Measurements from ENCODE around the gene ITGAE. TPM values are rescaled to one million over a fixed set of nuclear protein-coding genes. Genes with fewer than 3 reads are reported as not detected.
"Not testable (repeated sequence)": the region's sequence is repeated elsewhere in the genome, so short reads cannot be mapped to it uniquely, and the experiment has no call there.

The ITGAE gene
- total RNA-seq, 1 donor from 2014 or later = 47.5 TPM

DNA sequence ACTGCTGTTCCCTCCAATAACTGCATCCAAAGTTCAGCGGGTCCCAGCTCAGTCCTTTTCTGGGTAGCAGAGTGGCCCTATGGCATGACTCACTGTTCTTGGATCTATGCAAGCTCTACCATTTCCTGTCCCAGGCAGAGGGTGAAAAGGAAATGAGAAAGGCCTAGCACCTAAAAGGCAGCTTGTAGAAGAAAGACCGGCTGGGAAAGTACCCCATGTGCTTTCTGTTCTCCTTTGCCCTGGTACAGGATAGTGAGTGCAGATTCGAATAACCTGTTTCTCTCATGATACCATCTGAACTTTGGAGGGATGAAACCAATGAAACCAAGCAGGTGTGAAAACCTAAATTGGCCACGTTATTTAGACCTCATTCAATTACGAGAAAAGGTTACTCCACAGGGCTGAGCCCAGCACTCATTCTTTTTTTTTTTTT, 90.0 kb downstream of the ITGAE start:
- no peaks in the 10 kb centered on the region for H3K36me3 ChIP-seq
- H3K27ac ChIP-seq = no peak overlapping the region
- no peaks in the 10 kb centered on the region for H3F3A ChIP-seq (ENCODE audit: low read depth)
- no peak overlapping the region for H3K4me3 Mint-ChIP-seq
- peaks cover 7% of the 10 kb centered on the region for H3K36me3 Mint-ChIP-seq
- H4K20me1 ChIP-seq (ENCODE audit: low read depth) = no peaks in the 10 kb centered on the region
- no peak overlapping the region for H3K9ac ChIP-seq
- H3K27me3 Mint-ChIP-seq (ENCODE audit: insufficient read depth, low read depth) = no peaks in the 10 kb centered on the region
- H3K27ac Mint-ChIP-seq = no peak overlapping the region
- no peak overlapping the region for H3K4me2 ChIP-seq
- H2AFZ ChIP-seq (replicated peaks) = no peak overlapping the region
- peaks cover 5% of the 10 kb centered on the region for H3K4me1 Mint-ChIP-seq
- no peaks in the 10 kb centered on the region for H3K9me3 Mint-ChIP-seq
- DNase-seq (ENCODE audit: low spot score) = no peak
- H3K4me3 ChIP-seq = no peak overlapping the region
- no peak for TF ChIP-seq EZH2 (IDR thresholded peaks at IDR 0.05)
- no peak for TF ChIP-seq EZH2phosphoT487 (IDR thresholded peaks at IDR 0.05)
- TF ChIP-seq CTCF (IDR thresholded peaks at IDR 0.05) = no peak
- H3K79me2 ChIP-seq (ENCODE audit: low read depth) = no peaks in the 10 kb centered on the region
- no peaks in the 10 kb centered on the region for H3K9me3 ChIP-seq (ENCODE audit: low read depth)
- no peaks in the 10 kb centered on the region for H3K27me3 ChIP-seq
- peaks cover 3% of the 10 kb centered on the region for H3K4me1 ChIP-seq

DNA sequence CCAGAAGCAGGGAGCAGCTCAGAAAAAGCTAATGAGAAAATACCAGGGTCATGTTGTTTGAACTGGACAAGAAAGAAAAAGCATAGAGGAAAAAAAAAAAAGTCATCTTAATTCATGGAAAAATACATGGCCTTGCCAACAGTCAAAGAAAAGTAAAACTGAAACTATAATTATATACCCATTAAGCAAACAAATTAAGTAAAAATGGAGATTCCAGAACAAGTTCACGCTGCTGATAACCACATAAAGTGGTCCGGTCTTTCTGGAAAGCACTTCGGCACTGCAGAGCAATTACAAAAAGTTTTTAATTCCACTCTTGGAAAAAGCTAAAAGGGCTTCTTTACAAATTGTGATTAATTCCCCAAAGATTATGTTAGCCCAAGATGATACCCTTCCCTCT, 92.6 kb downstream of the ITGAE start:
- no peak overlapping the region for H3K4me3 ChIP-seq
- peaks cover 3% of the 10 kb centered on the region for H3K4me1 ChIP-seq
- H3K4me3 Mint-ChIP-seq = no peak overlapping the region
- H3K9me3 ChIP-seq (ENCODE audit: low read depth) = no peaks in the 10 kb centered on the region
- no peak overlapping the region for H3K9ac ChIP-seq
- H3F3A ChIP-seq (ENCODE audit: low read depth) = no peaks in the 10 kb centered on the region
- H4K20me1 ChIP-seq (ENCODE audit: low read depth) = no peaks in the 10 kb centered on the region
- H3K4me1 Mint-ChIP-seq = peaks cover 5% of the 10 kb centered on the region
- no peak overlapping the region for H2AFZ ChIP-seq (replicated peaks)
- no peaks in the 10 kb centered on the region for H3K27me3 ChIP-seq
- TF ChIP-seq CTCF (IDR thresholded peaks at IDR 0.05) (no peak), EZH2 (IDR thresholded peaks at IDR 0.05) (no peak), EZH2phosphoT487 (IDR thresholded peaks at IDR 0.05) (no peak)
- H3K9me3 Mint-ChIP-seq = no peaks in the 10 kb centered on the region
- no peak overlapping the region for H3K27ac Mint-ChIP-seq
- peaks cover 3% of the 10 kb centered on the region for H3K36me3 Mint-ChIP-seq
- no peak overlapping the region for H3K4me2 ChIP-seq
- H3K36me3 ChIP-seq = no peaks in the 10 kb centered on the region
- no peaks in the 10 kb centered on the region for H3K27me3 Mint-ChIP-seq (ENCODE audit: insufficient read depth, low read depth)
- H3K27ac ChIP-seq = no peak overlapping the region
- DNase-seq (ENCODE audit: low spot score) = no peak
- no peaks in the 10 kb centered on the region for H3K79me2 ChIP-seq (ENCODE audit: low read depth)

GRCh38 chr17:3705718-3705984, 95.3 kb downstream of the ITGAE start:
- H3K4me1 ChIP-seq; H4K20me1 ChIP-seq (ENCODE audit: low read depth); H2AFZ ChIP-seq (replicated peaks); H3K27ac Mint-ChIP-seq; H3K4me1 Mint-ChIP-seq; H3F3A ChIP-seq (ENCODE audit: low read depth); DNase-seq (ENCODE audit: low spot score); H3K36me3 ChIP-seq; H3K4me3 Mint-ChIP-seq; H3K9me3 ChIP-seq (ENCODE audit: low read depth); H3K79me2 ChIP-seq (ENCODE audit: low read depth); H3K27me3 Mint-ChIP-seq (ENCODE audit: insufficient read depth, low read depth); H3K9me3 Mint-ChIP-seq; H3K36me3 Mint-ChIP-seq; H3K27ac ChIP-seq; H3K27me3 ChIP-seq; H3K4me3 ChIP-seq; H3K9ac ChIP-seq; H3K4me2 ChIP-seq: not testable (repeated sequence)

GRCh38 chr17:3704931-3705717, 95.9 kb downstream of the ITGAE start:
- peaks cover 5% of the 10 kb centered on the region for H3K36me3 Mint-ChIP-seq
- TF ChIP-seq EZH2phosphoT487 (IDR thresholded peaks at IDR 0.05) = no peak
- TF ChIP-seq CTCF (IDR thresholded peaks at IDR 0.05) = no peak
- no peak for TF ChIP-seq EZH2 (IDR thresholded peaks at IDR 0.05)

DNA sequence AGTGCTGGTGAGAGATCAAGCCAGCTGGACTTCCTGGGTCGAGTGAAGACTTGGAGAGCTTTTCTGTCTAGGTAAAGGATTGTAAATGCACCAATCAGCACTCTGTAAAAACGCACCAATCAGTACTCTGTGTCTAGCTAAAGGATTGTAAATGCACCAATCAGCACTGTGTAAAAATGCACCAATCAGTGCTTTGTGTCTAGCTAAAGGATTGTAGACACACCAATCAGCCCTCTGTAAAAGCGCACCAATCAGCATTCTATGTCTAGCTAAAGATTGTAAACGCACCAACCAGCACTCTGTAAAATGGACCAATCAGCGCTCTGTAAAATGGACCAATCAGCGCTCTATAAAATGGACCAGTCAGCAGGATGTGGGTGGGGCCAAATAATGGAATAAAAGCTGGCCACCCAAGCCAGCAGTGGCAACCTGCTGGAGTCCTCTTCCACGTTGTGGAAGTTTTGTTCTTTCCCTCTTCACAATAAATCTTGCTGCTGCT, 98.9 kb downstream of the ITGAE start:
- not testable (repeated sequence) for H3K4me2 ChIP-seq; H3K9ac ChIP-seq; H3K36me3 ChIP-seq; H4K20me1 ChIP-seq (ENCODE audit: low read depth); H3K27ac ChIP-seq; H3K4me1 ChIP-seq; H2AFZ ChIP-seq (replicated peaks); H3K36me3 Mint-ChIP-seq; H3K27me3 Mint-ChIP-seq (ENCODE audit: insufficient read depth, low read depth); H3K9me3 ChIP-seq (ENCODE audit: low read depth); H3K27ac Mint-ChIP-seq; H3K79me2 ChIP-seq (ENCODE audit: low read depth); DNase-seq (ENCODE audit: low spot score); H3K4me3 Mint-ChIP-seq; H3F3A ChIP-seq (ENCODE audit: low read depth); H3K4me3 ChIP-seq; H3K9me3 Mint-ChIP-seq; H3K4me1 Mint-ChIP-seq
- peaks cover 17% of the 10 kb centered on the region for H3K27me3 ChIP-seq

More at GRCh38 chr17:3704931-3705717, 95.9 kb downstream of the ITGAE start:
- H3K9me3 ChIP-seq (ENCODE audit: low read depth) = no peaks in the 10 kb centered on the region
- no peaks in the 10 kb centered on the region for H3F3A ChIP-seq (ENCODE audit: low read depth)
- no peak overlapping the region for H3K4me3 ChIP-seq
- DNase-seq (ENCODE audit: low spot score) = no peak
- Mint-ChIP-seq H3K27me3 (ENCODE audit: insufficient read depth, low read depth) (no peaks in the 10 kb centered on the region), H3K9me3 (peaks cover 2% of the 10 kb centered on the region), H3K4me1 (peaks cover 5% of the 10 kb centered on the region), H3K4me3 (no peak overlapping the region), H3K27ac (no peak overlapping the region)
- no peaks in the 10 kb centered on the region for H3K79me2 ChIP-seq (ENCODE audit: low read depth)
- no peak overlapping the region for H3K4me2 ChIP-seq
- no peaks in the 10 kb centered on the region for H3K36me3 ChIP-seq
- H4K20me1 ChIP-seq (ENCODE audit: low read depth) = no peaks in the 10 kb centered on the region
- peaks cover 3% of the 10 kb centered on the region for H3K4me1 ChIP-seq
- H3K9ac ChIP-seq = no peak overlapping the region
- H3K27me3 ChIP-seq = no peaks in the 10 kb centered on the region
- H3K27ac ChIP-seq = no peak overlapping the region
- no peak overlapping the region for H2AFZ ChIP-seq (replicated peaks)
